H9 (cell line): ENCODE data around the gene ALKBH5. TPM values are rescaled to one million over a fixed set of nuclear protein-coding genes. Genes with fewer than 3 reads are reported as not detected.

ENCODE experiments used
- DNase-seq: peaks from one replicate; pipeline ENCODE4 v3.0.0-alpha.2; 2017
- H2AFZ ChIP-seq: one replicate; pipeline ENCODE4 v1.6.1; 2013; ENCODE audit warnings: mild to moderate bottlenecking, low read length, control low read depth, moderate library complexity
- H2AK5ac ChIP-seq: 2 replicates; pipeline ENCODE4 v1.6.1; 2013; ENCODE audit warnings: low read length, control low read depth, mixed read lengths; ENCODE audit not compliant: insufficient read length
- H2BK120ac ChIP-seq: one replicate; pipeline ENCODE4 v1.6.1; 2013; ENCODE audit warnings: low read depth, mild to moderate bottlenecking, low read length, control low read depth, inconsistent platforms; ENCODE audit not compliant: poor library complexity, severe bottlenecking
- H2BK12ac ChIP-seq: 2 replicates; pipeline ENCODE4 v1.6.1; 2013; ENCODE audit warnings: low read length, control low read depth, mixed read lengths, low read depth; ENCODE audit not compliant: insufficient read length
- H2BK15ac ChIP-seq: 2 replicates; pipeline ENCODE4 v1.6.1; 2013; ENCODE audit warnings: low read depth, low read length, control low read depth
- H2BK20ac ChIP-seq: one replicate; pipeline ENCODE4 v1.6.1; 2013; ENCODE audit warnings: low read depth, mild to moderate bottlenecking, low read length, control low read depth, inconsistent platforms; ENCODE audit not compliant: poor library complexity, severe bottlenecking
- H2BK5ac ChIP-seq: 2 replicates; pipeline ENCODE4 v1.6.1; 2013; ENCODE audit warnings: low read length, control low read depth, mixed read lengths; ENCODE audit not compliant: insufficient read length
- H3K14ac ChIP-seq: 2 replicates; pipeline ENCODE4 v1.6.1; 2013; ENCODE audit warnings: low read length, control low read depth; ENCODE audit not compliant: insufficient read depth
- H3K18ac ChIP-seq: 2 replicates; pipeline ENCODE4 v1.6.1; 2013; ENCODE audit warnings: low read depth, mild to moderate bottlenecking, mixed read lengths, low read length, control low read depth; ENCODE audit not compliant: insufficient read length
- H3K23ac ChIP-seq: 2 replicates; pipeline ENCODE4 v1.6.1; 2013; ENCODE audit warnings: low read length, control low read depth, mixed read lengths, low read depth; ENCODE audit not compliant: insufficient read length
- H3K23me2 ChIP-seq: 2 replicates; pipeline ENCODE4 v1.6.1; 2013; ENCODE audit warnings: low read depth, mild to moderate bottlenecking, mixed read lengths, low read length, control low read depth; ENCODE audit not compliant: insufficient read length, poor library complexity, severe bottlenecking
- H3K27ac ChIP-seq: 2 replicates; pipeline ENCODE4 v1.5.1; 2013; ENCODE audit warnings: low read length, control low read depth, mixed read lengths, low read depth; ENCODE audit not compliant: insufficient read length
- H3K27me3 ChIP-seq: 2 replicates; pipeline ENCODE4 v1.6.1; 2013; ENCODE audit warnings: low read length, control low read depth, inconsistent platforms; ENCODE audit not compliant: insufficient read depth
- H3K4ac ChIP-seq: 2 replicates; pipeline ENCODE4 v1.6.1; 2013; ENCODE audit warnings: low read depth, mild to moderate bottlenecking, control low read depth, inconsistent platforms, low read length, moderate library complexity
- H3K4me1 ChIP-seq: 2 replicates; pipeline ENCODE4 v1.6.1; 2013; ENCODE audit warnings: low read length, control low read depth, inconsistent platforms; ENCODE audit not compliant: insufficient read depth
- H3K4me2 ChIP-seq: 2 replicates; pipeline ENCODE4 v1.6.1; 2013; ENCODE audit warnings: low read length, control low read depth, mixed read lengths; ENCODE audit not compliant: insufficient read length, insufficient read depth
- H3K56ac ChIP-seq: 2 replicates; pipeline ENCODE4 v1.6.1; 2013; ENCODE audit warnings: low read depth, mild to moderate bottlenecking, mixed read lengths, low read length, control low read depth; ENCODE audit not compliant: insufficient read length
- H3K79me1 ChIP-seq: 2 replicates; pipeline ENCODE4 v1.6.1; 2013; ENCODE audit warnings: low read depth, mild to moderate bottlenecking, moderate library complexity, low read length, control low read depth, inconsistent platforms; ENCODE audit not compliant: insufficient read depth, poor library complexity, severe bottlenecking
- H3K79me2 ChIP-seq: 2 replicates; pipeline ENCODE4 v1.6.1; 2013; ENCODE audit warnings: low read length, control low read depth, inconsistent platforms; ENCODE audit not compliant: insufficient read depth
- H3K9ac ChIP-seq: 2 replicates; pipeline ENCODE4 v1.6.1; 2013; ENCODE audit warnings: low read length, control low read depth, mixed read lengths; ENCODE audit not compliant: insufficient read length; ENCODE audit errors: extremely low read depth
- H3K9me3 ChIP-seq: one replicate; pipeline ENCODE4 v1.6.1; 2013; ENCODE audit warnings: low read depth, low read length, inconsistent platforms; ENCODE audit not compliant: control insufficient read depth
- H3T11ph ChIP-seq: one replicate; pipeline ENCODE4 v1.6.1; 2013; ENCODE audit warnings: mild to moderate bottlenecking, low read length, control low read depth, inconsistent platforms
- H4K20me1 ChIP-seq: one replicate; pipeline ENCODE4 v1.6.1; 2013; ENCODE audit not compliant: control insufficient read depth, insufficient read length, insufficient read depth
- H4K5ac ChIP-seq: 2 replicates; pipeline ENCODE4 v1.6.1; 2013; ENCODE audit warnings: low read depth, mild to moderate bottlenecking, mixed read lengths, low read length, control low read depth; ENCODE audit not compliant: insufficient read length
- H4K8ac ChIP-seq: replicated peaks from 2 replicates; pipeline ENCODE4 v1.6.1; 2013; ENCODE audit warnings: low read length, control low read depth, mixed read lengths, low read depth; ENCODE audit not compliant: insufficient read length
- H4K91ac ChIP-seq: 2 replicates; pipeline ENCODE4 v1.6.1; 2013; ENCODE audit warnings: low read depth, mild to moderate bottlenecking, moderate library complexity, mixed read lengths, low read length, control low read depth; ENCODE audit not compliant: insufficient read length
- H3K27ac Mint-ChIP-seq, 3 experiments: 2 replicates in 2 of 3; 3 replicates in 1 of 3; pipeline ENCODE4 v1.8.0; 2020 to 2021; ENCODE audit warnings: mixed read lengths in 3 of 3, mild to moderate bottlenecking in 1 of 3, moderate library complexity in 1 of 3
- H3K27me3 Mint-ChIP-seq: 2 replicates; pipeline ENCODE4 v1.8.0; 2021; ENCODE audit warnings: low read depth, mild to moderate bottlenecking, moderate library complexity, mixed read lengths
- H3K36me3 Mint-ChIP-seq, 3 experiments: 2 replicates in 2 of 3; 3 replicates in 1 of 3; pipeline ENCODE4 v1.8.0; 2020 to 2021; ENCODE audit warnings: low read depth in 3 of 3, mixed read lengths in 3 of 3; ENCODE audit not compliant: insufficient read depth in 1 of 3
- H3K4me1 Mint-ChIP-seq, 2 experiments: 2 replicates each; pipeline ENCODE4 v1.8.0; 2020; ENCODE audit warnings: mixed read lengths in 2 of 2
- H3K4me3 Mint-ChIP-seq, 2 experiments: 2 replicates in 1 of 2; 3 replicates in 1 of 2; pipeline ENCODE4 v1.8.0; 2020 to 2021; ENCODE audit warnings: mild to moderate bottlenecking in 2 of 2, mixed read lengths in 2 of 2, moderate library complexity in 1 of 2
- H3K9me3 Mint-ChIP-seq, 2 experiments: 2 replicates in 1 of 2; 3 replicates in 1 of 2; pipeline ENCODE4 v1.8.0; 2020; ENCODE audit warnings: mild to moderate bottlenecking in 2 of 2, mixed read lengths in 2 of 2, moderate library complexity in 1 of 2
- WGBS: extraction: QIAGEN DNeasy Blood & Tissue Kit; methylation state at CpG from one replicate; pipeline ENCODE4 v1.1.7; 2013; ENCODE audit warnings: missing lambda C conversion rate, low lambda C conversion rate, mixed read lengths; ENCODE audit not compliant: insufficient read length; ENCODE audit errors: extremely low coverage; 5-methylcytosine and 5-hydroxymethylcytosine counted together
- total RNA-seq: library from RNA; stranded (reverse); gene quantifications from 2 replicates; pipeline ENCODE4 v1.2.1, GENCODE V29; 2021
- TF ChIP-seq, protein P1 (sequence below): fragments of 200-600 bp; sonication (generic); conservative IDR thresholded peaks from 3 replicates; pipeline ENCODE4 v1.8.0; 2021; ENCODE audit warnings: antibody characterized with exemption, mild to moderate bottlenecking

ALKBH5 gene
- total RNA-seq, 1 experiment from 2014 or later: 89.8 TPM

DNA sequence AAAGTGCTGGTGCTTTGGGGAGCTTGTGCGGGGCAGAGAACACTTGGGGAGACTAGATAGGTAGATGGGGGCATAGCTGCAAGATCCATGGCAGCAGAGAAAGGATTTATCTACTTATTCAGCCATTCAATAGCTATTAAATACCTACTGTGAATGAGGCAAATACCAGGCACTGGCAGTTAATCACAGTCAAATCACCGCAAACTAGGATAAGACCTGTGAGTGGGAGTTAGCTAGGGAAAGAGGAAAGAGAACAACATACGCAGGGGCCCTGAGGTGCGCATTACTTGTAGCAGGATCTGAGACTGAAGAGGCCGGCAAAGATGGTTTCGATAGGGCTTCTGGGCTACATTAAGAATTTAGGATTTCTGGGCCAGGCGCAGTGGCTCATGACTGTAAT lies 3.8 kb upstream of the ALKBH5 start:
- Histone ChIP-seq H2AFZ (no peak overlapping the region), H2BK120ac (no peak overlapping the region), H3K14ac (no peak overlapping the region), H3K79me2 (peaks cover 3% of the 10 kb centered on the region; the same call in 1 of the 2 replicates), H4K8ac (no peak overlapping the region), H3K23me2 (peaks cover 6% of the 10 kb centered on the region), H3K4me2 (no peak overlapping the region), H2BK20ac (no peak overlapping the region), H3K79me1 (no peaks in the 10 kb centered on the region), H3K23ac (no peak overlapping the region), H2BK15ac (no peak overlapping the region), H2BK5ac (no peak overlapping the region), H4K5ac (no peak overlapping the region), H2BK12ac (no peak overlapping the region), H3K27ac (no peak overlapping the region), H3K9ac (no peak overlapping the region), H3K9me3 (no peaks in the 10 kb centered on the region), H3K4me1 (no peaks in the 10 kb centered on the region), H2AK5ac (no peak overlapping the region), H3K4ac (no peak overlapping the region), H4K20me1 (no peaks in the 10 kb centered on the region), H4K91ac (no peak overlapping the region), H3K27me3 (no peaks in the 10 kb centered on the region), H3T11ph (no peak overlapping the region), H3K18ac (no peak overlapping the region), H3K56ac (no peak overlapping the region)
- no CpG with 5 or more reads among the region's 7 CpGs for WGBS
- H3K4me1 Mint-ChIP-seq: peaks cover 13 to 23% of the 10 kb centered on the region in 2 experiments
- peak overlapping the region in 1 of 3 experiments; percentile 33; a peak in 2 of 7 replicates for H3K27ac Mint-ChIP-seq
- H3K36me3 Mint-ChIP-seq: peaks cover 0 to 1% (median 0%) of the 10 kb centered on the region in 3 experiments; a peak in 1 of 7 replicates
- DNase-seq: no peak
- H3K27me3 Mint-ChIP-seq: no peaks in the 10 kb centered on the region
- H3K4me3 Mint-ChIP-seq: peak overlapping the region in 1 of 2 experiments; percentile 0; a peak in 1 of 5 replicates
- TF ChIP-seq, protein P1, sequence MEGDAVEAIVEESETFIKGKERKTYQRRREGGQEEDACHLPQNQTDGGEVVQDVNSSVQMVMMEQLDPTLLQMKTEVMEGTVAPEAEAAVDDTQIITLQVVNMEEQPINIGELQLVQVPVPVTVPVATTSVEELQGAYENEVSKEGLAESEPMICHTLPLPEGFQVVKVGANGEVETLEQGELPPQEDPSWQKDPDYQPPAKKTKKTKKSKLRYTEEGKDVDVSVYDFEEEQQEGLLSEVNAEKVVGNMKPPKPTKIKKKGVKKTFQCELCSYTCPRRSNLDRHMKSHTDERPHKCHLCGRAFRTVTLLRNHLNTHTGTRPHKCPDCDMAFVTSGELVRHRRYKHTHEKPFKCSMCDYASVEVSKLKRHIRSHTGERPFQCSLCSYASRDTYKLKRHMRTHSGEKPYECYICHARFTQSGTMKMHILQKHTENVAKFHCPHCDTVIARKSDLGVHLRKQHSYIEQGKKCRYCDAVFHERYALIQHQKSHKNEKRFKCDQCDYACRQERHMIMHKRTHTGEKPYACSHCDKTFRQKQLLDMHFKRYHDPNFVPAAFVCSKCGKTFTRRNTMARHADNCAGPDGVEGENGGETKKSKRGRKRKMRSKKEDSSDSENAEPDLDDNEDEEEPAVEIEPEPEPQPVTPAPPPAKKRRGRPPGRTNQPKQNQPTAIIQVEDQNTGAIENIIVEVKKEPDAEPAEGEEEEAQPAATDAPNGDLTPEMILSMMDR: no peak
- H3K9me3 Mint-ChIP-seq: no peaks in the 10 kb centered on the region
